Measurements from ENCODE around the gene IQCN. TPM values are rescaled to one million over a fixed set of nuclear protein-coding genes. Genes with fewer than 3 reads are reported as not detected.

IQCN gene
- total and polyA plus RNA-seq, 2 experiments from 2014 or later, result 0.35 TPM; not detected in 1

DNA sequence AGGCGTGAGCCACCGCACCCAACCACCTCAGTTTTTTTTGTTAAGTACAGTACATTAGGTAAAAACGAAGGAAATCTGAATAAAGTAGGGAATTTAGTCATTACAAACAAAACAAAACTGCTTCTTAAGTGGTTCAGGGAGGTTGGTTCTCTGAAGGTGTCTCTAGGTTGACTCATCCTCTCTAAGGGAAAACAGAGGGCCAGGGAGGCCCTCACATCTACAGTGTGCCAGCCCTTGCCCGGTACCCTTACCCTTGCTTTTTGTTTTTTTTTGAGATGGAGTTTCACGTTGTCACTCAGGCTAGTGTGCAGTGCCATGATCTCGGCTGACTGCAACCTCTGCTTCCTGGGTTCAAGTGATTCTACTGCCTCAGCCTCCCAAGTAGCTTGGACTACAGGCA is 24.3 kb upstream of the IQCN start (continued):
- TF ChIP-seq, protein P1, sequence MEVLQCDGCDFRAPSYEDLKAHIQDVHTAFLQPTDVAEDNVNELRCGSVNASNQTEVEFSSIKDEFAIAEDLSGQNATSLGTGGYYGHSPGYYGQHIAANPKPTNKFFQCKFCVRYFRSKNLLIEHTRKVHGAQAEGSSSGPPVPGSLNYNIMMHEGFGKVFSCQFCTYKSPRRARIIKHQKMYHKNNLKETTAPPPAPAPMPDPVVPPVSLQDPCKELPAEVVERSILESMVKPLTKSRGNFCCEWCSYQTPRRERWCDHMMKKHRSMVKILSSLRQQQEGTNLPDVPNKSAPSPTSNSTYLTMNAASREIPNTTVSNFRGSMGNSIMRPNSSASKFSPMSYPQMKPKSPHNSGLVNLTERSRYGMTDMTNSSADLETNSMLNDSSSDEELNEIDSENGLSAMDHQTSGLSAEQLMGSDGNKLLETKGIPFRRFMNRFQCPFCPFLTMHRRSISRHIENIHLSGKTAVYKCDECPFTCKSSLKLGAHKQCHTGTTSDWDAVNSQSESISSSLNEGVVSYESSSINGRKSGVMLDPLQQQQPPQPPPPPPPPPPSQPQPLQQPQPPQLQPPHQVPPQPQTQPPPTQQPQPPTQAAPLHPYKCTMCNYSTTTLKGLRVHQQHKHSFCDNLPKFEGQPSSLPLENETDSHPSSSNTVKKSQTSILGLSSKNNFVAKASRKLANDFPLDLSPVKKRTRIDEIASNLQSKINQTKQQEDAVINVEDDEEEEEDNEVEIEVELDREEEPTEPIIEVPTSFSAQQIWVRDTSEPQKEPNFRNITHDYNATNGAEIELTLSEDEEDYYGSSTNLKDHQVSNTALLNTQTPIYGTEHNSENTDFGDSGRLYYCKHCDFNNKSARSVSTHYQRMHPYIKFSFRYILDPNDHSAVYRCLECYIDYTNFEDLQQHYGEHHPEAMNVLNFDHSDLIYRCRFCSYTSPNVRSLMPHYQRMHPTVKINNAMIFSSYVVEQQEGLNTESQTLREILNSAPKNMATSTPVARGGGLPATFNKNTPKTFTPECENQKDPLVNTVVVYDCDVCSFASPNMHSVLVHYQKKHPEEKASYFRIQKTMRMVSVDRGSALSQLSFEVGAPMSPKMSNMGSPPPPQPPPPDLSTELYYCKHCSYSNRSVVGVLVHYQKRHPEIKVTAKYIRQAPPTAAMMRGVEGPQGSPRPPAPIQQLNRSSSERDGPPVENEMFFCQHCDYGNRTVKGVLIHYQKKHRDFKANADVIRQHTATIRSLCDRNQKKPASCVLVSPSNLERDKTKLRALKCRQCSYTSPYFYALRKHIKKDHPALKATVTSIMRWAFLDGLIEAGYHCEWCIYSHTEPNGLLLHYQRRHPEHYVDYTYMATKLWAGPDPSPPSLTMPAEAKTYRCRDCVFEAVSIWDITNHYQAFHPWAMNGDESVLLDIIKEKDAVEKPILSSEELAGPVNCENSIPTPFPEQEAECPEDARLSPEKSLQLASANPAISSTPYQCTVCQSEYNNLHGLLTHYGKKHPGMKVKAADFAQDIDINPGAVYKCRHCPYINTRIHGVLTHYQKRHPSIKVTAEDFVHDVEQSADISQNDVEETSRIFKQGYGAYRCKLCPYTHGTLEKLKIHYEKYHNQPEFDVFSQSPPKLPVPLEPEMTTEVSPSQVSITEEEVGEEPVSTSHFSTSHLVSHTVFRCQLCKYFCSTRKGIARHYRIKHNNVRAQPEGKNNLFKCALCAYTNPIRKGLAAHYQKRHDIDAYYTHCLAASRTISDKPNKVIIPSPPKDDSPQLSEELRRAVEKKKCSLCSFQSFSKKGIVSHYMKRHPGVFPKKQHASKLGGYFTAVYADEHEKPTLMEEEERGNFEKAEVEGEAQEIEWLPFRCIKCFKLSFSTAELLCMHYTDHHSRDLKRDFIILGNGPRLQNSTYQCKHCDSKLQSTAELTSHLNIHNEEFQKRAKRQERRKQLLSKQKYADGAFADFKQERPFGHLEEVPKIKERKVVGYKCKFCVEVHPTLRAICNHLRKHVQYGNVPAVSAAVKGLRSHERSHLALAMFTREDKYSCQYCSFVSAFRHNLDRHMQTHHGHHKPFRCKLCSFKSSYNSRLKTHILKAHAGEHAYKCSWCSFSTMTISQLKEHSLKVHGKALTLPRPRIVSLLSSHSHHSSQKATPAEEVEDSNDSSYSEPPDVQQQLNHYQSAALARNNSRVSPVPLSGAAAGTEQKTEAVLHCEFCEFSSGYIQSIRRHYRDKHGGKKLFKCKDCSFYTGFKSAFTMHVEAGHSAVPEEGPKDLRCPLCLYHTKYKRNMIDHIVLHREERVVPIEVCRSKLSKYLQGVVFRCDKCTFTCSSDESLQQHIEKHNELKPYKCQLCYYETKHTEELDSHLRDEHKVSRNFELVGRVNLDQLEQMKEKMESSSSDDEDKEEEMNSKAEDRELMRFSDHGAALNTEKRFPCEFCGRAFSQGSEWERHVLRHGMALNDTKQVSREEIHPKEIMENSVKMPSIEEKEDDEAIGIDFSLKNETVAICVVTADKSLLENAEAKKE (CRISPR knock-in tag; IDR thresholded peaks at IDR 0.05), result no peak
- no peak for TF ChIP-seq ZNF114 (CRISPR knock-in tag; IDR thresholded peaks at IDR 0.05)
- no peak for TF ChIP-seq EZH2 (IDR thresholded peaks at IDR 0.05; ENCODE audit: low read depth, unreplicated experiment)
- TF ChIP-seq, protein P2, sequence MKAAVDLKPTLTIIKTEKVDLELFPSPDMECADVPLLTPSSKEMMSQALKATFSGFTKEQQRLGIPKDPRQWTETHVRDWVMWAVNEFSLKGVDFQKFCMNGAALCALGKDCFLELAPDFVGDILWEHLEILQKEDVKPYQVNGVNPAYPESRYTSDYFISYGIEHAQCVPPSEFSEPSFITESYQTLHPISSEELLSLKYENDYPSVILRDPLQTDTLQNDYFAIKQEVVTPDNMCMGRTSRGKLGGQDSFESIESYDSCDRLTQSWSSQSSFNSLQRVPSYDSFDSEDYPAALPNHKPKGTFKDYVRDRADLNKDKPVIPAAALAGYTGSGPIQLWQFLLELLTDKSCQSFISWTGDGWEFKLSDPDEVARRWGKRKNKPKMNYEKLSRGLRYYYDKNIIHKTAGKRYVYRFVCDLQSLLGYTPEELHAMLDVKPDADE (IDR thresholded peaks at IDR 0.05), result no peak
- TF ChIP-seq EZH2phosphoT487 (IDR thresholded peaks at IDR 0.05; ENCODE audit: unreplicated experiment), result no peak
- no peak for TF ChIP-seq STAT1 (IDR thresholded peaks at IDR 0.05; ENCODE audit: unreplicated experiment)
- TF ChIP-seq JUNB (IDR thresholded peaks at IDR 0.05; ENCODE audit: unreplicated experiment), result no peak
- TF ChIP-seq, protein P3, sequence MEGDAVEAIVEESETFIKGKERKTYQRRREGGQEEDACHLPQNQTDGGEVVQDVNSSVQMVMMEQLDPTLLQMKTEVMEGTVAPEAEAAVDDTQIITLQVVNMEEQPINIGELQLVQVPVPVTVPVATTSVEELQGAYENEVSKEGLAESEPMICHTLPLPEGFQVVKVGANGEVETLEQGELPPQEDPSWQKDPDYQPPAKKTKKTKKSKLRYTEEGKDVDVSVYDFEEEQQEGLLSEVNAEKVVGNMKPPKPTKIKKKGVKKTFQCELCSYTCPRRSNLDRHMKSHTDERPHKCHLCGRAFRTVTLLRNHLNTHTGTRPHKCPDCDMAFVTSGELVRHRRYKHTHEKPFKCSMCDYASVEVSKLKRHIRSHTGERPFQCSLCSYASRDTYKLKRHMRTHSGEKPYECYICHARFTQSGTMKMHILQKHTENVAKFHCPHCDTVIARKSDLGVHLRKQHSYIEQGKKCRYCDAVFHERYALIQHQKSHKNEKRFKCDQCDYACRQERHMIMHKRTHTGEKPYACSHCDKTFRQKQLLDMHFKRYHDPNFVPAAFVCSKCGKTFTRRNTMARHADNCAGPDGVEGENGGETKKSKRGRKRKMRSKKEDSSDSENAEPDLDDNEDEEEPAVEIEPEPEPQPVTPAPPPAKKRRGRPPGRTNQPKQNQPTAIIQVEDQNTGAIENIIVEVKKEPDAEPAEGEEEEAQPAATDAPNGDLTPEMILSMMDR (conservative IDR thresholded peaks at IDR 0.05; ENCODE audit: low read depth in 2 of 2), result no peak
